Measurements from ENCODE around the gene PI4K2A.

Gene PI4K2A

DNA sequence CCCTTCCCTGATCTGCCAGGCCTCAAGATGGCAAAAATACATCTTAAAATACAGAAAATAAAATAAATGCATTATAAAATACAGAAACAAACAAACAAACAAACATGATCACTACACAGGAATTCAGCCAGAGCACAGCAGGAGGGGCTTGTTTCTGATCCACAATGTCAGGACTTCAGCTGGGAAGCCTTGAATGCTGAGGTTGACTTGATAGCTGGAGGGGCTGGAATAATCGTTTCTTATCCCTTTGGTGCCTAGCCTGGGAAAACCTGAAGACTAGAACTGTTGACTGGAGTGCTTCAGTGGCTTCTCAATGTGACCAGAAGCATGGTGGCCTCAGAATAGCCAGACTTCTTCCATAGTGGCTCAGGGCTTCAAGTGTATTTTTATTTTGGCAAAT lies 63.9 kb downstream of the PI4K2A start:
- no peak for ATAC-seq
- TF ChIP-seq ZNF565 (CRISPR knock-in tag; conservative IDR thresholded peaks at IDR 0.05; ENCODE audit: low read depth): no peak
- TF ChIP-seq OSR1 (CRISPR knock-in tag; IDR thresholded peaks at IDR 0.05): no peak
- TF ChIP-seq, protein P1, sequence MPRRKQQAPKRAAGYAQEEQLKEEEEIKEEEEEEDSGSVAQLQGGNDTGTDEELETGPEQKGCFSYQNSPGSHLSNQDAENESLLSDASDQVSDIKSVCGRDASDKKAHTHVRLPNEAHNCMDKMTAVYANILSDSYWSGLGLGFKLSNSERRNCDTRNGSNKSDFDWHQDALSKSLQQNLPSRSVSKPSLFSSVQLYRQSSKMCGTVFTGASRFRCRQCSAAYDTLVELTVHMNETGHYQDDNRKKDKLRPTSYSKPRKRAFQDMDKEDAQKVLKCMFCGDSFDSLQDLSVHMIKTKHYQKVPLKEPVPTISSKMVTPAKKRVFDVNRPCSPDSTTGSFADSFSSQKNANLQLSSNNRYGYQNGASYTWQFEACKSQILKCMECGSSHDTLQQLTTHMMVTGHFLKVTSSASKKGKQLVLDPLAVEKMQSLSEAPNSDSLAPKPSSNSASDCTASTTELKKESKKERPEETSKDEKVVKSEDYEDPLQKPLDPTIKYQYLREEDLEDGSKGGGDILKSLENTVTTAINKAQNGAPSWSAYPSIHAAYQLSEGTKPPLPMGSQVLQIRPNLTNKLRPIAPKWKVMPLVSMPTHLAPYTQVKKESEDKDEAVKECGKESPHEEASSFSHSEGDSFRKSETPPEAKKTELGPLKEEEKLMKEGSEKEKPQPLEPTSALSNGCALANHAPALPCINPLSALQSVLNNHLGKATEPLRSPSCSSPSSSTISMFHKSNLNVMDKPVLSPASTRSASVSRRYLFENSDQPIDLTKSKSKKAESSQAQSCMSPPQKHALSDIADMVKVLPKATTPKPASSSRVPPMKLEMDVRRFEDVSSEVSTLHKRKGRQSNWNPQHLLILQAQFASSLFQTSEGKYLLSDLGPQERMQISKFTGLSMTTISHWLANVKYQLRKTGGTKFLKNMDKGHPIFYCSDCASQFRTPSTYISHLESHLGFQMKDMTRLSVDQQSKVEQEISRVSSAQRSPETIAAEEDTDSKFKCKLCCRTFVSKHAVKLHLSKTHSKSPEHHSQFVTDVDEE (CRISPR knock-in tag; IDR thresholded peaks at IDR 0.05): no peak
- no peak for TF ChIP-seq CSRNP3 (CRISPR knock-in tag; IDR thresholded peaks at IDR 0.05)
- TF ChIP-seq ISL1 (CRISPR knock-in tag; IDR thresholded peaks at IDR 0.05): no peak
- no peak for TF ChIP-seq SNAI2 (CRISPR knock-in tag; IDR thresholded peaks at IDR 0.05)
- TF ChIP-seq ZC3H10 (CRISPR knock-in tag; IDR thresholded peaks at IDR 0.05): no peak
- TF ChIP-seq TOX (CRISPR knock-in tag; IDR thresholded peaks at IDR 0.05; ENCODE audit: borderline replicate concordance): no peak
- TF ChIP-seq GLIS3 (CRISPR knock-in tag; IDR thresholded peaks at IDR 0.05): no peak
- TF ChIP-seq ZFP30 (CRISPR knock-in tag; IDR thresholded peaks at IDR 0.05): no peak
- no peak for TF ChIP-seq CSDC2 (CRISPR knock-in tag; IDR thresholded peaks at IDR 0.05)
- TF ChIP-seq ZNF70 (CRISPR knock-in tag; IDR thresholded peaks at IDR 0.05): no peak
- TF ChIP-seq ZFP3 (CRISPR knock-in tag; IDR thresholded peaks at IDR 0.05): no peak
- TF ChIP-seq POU6F1 (CRISPR knock-in tag; IDR thresholded peaks at IDR 0.05; ENCODE audit: borderline replicate concordance, low read depth): no peak
- TF ChIP-seq BACH2 (CRISPR knock-in tag; IDR thresholded peaks at IDR 0.05; ENCODE audit: borderline replicate concordance): no peak
- TF ChIP-seq ESRRG (CRISPR knock-in tag; IDR thresholded peaks at IDR 0.05): no peak
- TF ChIP-seq ARNTL (CRISPR knock-in tag; IDR thresholded peaks at IDR 0.05; ENCODE audit: borderline replicate concordance, low read depth): no peak
- TF ChIP-seq RARB (CRISPR knock-in tag; IDR thresholded peaks at IDR 0.05): no peak
- TF ChIP-seq ZNF8 (CRISPR knock-in tag; IDR thresholded peaks at IDR 0.05): no peak

DNA sequence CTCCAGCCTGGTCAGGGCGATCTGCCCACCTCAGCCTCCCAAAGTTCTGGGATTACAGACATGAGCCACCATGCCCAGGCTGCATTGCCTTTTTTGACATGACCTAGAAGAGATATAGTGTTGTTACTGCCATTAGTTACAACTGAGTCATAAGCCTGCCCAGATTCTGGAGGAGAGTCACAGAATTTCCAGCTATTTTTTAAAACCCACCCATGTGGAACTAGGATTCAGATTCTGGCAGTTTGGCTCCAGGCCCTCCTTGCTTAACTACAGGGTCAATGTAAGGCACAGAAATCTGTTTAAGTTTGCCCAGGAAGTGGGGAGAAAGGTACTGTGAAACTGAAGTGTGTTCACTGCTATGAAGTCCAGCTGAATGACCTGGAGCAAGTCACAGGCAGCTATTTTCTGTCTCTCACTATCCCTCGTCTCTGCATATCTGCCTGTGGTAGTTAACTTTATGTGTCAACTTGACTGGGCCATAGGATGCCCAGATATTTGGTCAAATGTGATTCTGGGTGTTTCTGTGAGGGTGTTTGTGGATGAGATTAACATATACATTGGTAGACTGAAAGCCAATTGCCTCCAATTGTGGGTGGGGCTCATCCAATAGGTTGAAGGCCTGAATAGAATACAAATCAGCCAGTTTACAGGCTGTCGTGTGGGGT lies 64.7 kb downstream of the PI4K2A start:
- no peak for ATAC-seq
- no peak for TF ChIP-seq CSDC2 (CRISPR knock-in tag; IDR thresholded peaks at IDR 0.05)
- no peak for TF ChIP-seq ZFP30 (CRISPR knock-in tag; IDR thresholded peaks at IDR 0.05)
- no peak for TF ChIP-seq ZNF8 (CRISPR knock-in tag; IDR thresholded peaks at IDR 0.05)
- no peak for TF ChIP-seq OSR1 (CRISPR knock-in tag; IDR thresholded peaks at IDR 0.05)
- no peak for TF ChIP-seq SNAI2 (CRISPR knock-in tag; IDR thresholded peaks at IDR 0.05)

DNA sequence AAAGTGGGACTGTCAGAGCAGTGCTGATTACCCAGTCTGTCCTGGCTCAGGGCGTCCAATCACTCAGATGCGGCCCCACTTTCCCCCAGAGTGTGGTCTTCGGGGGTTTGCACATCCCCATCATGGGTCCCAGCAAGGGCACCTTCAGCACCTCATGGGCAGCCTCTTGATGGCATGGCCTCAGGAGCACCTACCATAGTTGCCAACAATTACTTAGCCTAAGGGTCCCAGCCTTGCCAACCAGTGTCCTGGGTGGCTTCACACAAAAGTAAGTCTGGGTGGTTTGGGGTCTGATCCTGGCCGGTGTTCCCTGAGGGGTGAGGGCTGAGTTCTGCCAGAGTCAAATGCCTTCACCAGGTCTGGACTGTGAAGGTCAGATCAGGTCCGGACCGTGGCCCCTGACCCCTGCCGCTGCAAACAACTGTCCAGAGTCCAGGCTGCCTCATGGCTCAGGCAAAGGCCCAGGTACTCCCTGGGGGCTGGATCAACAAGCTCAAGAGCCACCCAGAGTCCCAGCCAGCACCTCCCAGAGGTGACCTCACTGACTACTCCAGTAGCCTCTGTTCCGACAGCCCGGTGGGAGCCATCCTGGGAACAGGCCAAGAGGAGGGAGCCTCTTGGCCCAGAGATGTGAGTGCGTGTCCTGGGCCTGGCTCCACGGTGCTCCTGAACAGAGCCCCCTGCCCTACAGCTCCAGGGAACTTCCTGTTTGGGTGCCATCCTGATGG lies 66.8 kb downstream of the PI4K2A start:
- no peak for TF ChIP-seq CREB5 (CRISPR knock-in tag; IDR thresholded peaks at IDR 0.05; ENCODE audit: low read depth)
- no peak for TF ChIP-seq ZFP30 (CRISPR knock-in tag; IDR thresholded peaks at IDR 0.05)
- no peak for TF ChIP-seq ESRRG (CRISPR knock-in tag; IDR thresholded peaks at IDR 0.05)
- TF ChIP-seq CSRNP3 (CRISPR knock-in tag; IDR thresholded peaks at IDR 0.05): no peak
- TF ChIP-seq ARNTL (CRISPR knock-in tag; IDR thresholded peaks at IDR 0.05; ENCODE audit: borderline replicate concordance, low read depth): no peak
- no peak for TF ChIP-seq ZFP3 (CRISPR knock-in tag; IDR thresholded peaks at IDR 0.05)
- TF ChIP-seq, protein P1 (CRISPR knock-in tag; IDR thresholded peaks at IDR 0.05): no peak
- TF ChIP-seq ISL1 (CRISPR knock-in tag; IDR thresholded peaks at IDR 0.05): no peak
- no peak for TF ChIP-seq PATZ1 (CRISPR knock-in tag; IDR thresholded peaks at IDR 0.05; ENCODE audit: borderline replicate concordance)
- no peak for TF ChIP-seq OSR1 (CRISPR knock-in tag; IDR thresholded peaks at IDR 0.05)
- TF ChIP-seq GLIS3 (CRISPR knock-in tag; IDR thresholded peaks at IDR 0.05): no peak
- TF ChIP-seq CSDC2 (CRISPR knock-in tag; IDR thresholded peaks at IDR 0.05): no peak
- no peak for ATAC-seq
